Inferior parietal cortex (tissue), 1 donor: ENCODE data around the gene MAT2A.
A peak's percentile ranks its signal among the peaks of the same experiment; 100 is the strongest.

ENCODE experiments used
- DNase-seq: peaks from one replicate; pipeline ENCODE4 v3.0.0-alpha.2; 2016; ENCODE audit errors: extremely low spot score

Gene MAT2A

GRCh38 chr2:85538507-85539360 is at the start of gene MAT2A:
MAT2A (plus strand) TSS chr2:85539168; CDS start chr2:85539288, 120 bp downstream.
- DNase-seq: peak; percentile 87

GRCh38 chr2:85490861-85491755 is 47.9 kb upstream of the MAT2A start:
- DNase-seq: no peak

- no peak for DNase-seq
Observed at GRCh38 chr2:85496436-85496835, 42.5 kb upstream of the MAT2A start.

GRCh38 chr2:85497944-85498630 is 40.9 kb upstream of the MAT2A start:
- DNase-seq: no peak

GRCh38 chr2:85501248-85501647 is 37.7 kb upstream of the MAT2A start:
- peak; percentile 39 for DNase-seq

- no peak for DNase-seq
Observed at GRCh38 chr2:85502720-85503119, 36.2 kb upstream of the MAT2A start.

GRCh38 chr2:85503168-85503850 is 35.7 kb upstream of the MAT2A start:
- no peak for DNase-seq

GRCh38 chr2:85503851-85504777 is 34.9 kb upstream of the MAT2A start:
- no peak for DNase-seq

- no peak for DNase-seq
Observed at GRCh38 chr2:85504778-85505261, 34.1 kb upstream of the MAT2A start.

GRCh38 chr2:85505551-85506238 is 33.3 kb upstream of the MAT2A start:
- DNase-seq: no peak

- no peak for DNase-seq
Observed at GRCh38 chr2:85506768-85507181, 32.2 kb upstream of the MAT2A start.

- no peak for DNase-seq
Observed at GRCh38 chr2:85511008-85511811, 27.8 kb upstream of the MAT2A start.

- no peak for DNase-seq
Observed at GRCh38 chr2:85514323-85514722, 24.6 kb upstream of the MAT2A start.

GRCh38 chr2:85516653-85517389 is 22.1 kb upstream of the MAT2A start:
- no peak for DNase-seq

GRCh38 chr2:85522090-85522647 is 16.8 kb upstream of the MAT2A start:
- no peak for DNase-seq

- no peak for DNase-seq
Observed at GRCh38 chr2:85523062-85523902, 15.7 kb upstream of the MAT2A start.

GRCh38 chr2:85523903-85524335 is 15.0 kb upstream of the MAT2A start:
- no peak for DNase-seq
